ENCODE data around the gene PGAP3. TPM values are rescaled to one million over a fixed set of nuclear protein-coding genes. Genes with fewer than 3 reads are reported as not detected.
A peak's percentile ranks its signal among the peaks of the same experiment; 100 is the strongest.

Gene PGAP3
- total and polyA plus RNA-seq, 8 donors: 3.2 to 42.9 (median 16.3) TPM

DNA sequence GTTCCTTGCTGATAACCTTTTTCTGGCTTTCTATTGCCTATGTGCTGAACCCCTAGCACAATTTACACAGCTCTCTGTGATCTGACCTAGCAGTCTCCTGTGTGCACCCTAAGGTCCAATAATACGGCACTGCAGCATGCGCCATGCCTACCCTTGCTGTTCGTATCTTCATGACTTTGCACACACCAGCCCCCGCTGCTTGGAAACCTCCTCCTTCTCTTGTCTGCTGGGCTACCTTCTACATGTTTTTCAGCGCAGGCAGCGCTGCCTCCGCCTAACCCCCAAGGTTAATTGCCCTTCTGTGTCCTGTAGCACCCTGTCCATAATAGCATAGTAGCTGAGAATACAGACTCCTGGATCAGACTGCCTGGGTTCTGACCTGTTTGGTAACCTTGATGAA lies 49.5 kb downstream of the PGAP3 start:
- peak overlapping the region in 4 of 5 donors; percentile 1 to 97 (median 94) for H3K27ac ChIP-seq
- 51 to 71% (median 59%) methylated on average over 7 of the region's 7 CpGs for WGBS, 5 donors
- no peaks in the 10 kb centered on the region for H3K9me3 ChIP-seq
- no peak for DNase-seq
- H3K36me3 ChIP-seq: peaks cover 0 to under 1% (median 0%) of the 10 kb centered on the region in 4 donors
- H3K4me3 ChIP-seq: peak overlapping the region; percentile 78 to 94 (median 87)
- peaks cover 0 to 2% (median 0%) of the 10 kb centered on the region in 3 donors for H3K27me3 ChIP-seq
- intact Hi-C loops (cut with DNase I; ENCODE audit: low total_unique reads): no loop called here
- peaks cover 34 to 85% (median 78%) of the 10 kb centered on the region in 4 donors for H3K4me1 ChIP-seq
- TF ChIP-seq POLR2AphosphoS5 (IDR thresholded peaks at IDR 0.05): no peak
- no peak for TF ChIP-seq POLR2A (IDR thresholded peaks at IDR 0.05)
- TF ChIP-seq EP300 (IDR thresholded peaks at IDR 0.05): no peak
- TF ChIP-seq, protein P1, sequence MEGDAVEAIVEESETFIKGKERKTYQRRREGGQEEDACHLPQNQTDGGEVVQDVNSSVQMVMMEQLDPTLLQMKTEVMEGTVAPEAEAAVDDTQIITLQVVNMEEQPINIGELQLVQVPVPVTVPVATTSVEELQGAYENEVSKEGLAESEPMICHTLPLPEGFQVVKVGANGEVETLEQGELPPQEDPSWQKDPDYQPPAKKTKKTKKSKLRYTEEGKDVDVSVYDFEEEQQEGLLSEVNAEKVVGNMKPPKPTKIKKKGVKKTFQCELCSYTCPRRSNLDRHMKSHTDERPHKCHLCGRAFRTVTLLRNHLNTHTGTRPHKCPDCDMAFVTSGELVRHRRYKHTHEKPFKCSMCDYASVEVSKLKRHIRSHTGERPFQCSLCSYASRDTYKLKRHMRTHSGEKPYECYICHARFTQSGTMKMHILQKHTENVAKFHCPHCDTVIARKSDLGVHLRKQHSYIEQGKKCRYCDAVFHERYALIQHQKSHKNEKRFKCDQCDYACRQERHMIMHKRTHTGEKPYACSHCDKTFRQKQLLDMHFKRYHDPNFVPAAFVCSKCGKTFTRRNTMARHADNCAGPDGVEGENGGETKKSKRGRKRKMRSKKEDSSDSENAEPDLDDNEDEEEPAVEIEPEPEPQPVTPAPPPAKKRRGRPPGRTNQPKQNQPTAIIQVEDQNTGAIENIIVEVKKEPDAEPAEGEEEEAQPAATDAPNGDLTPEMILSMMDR (IDR thresholded peaks at IDR 0.05): no peak

DNA sequence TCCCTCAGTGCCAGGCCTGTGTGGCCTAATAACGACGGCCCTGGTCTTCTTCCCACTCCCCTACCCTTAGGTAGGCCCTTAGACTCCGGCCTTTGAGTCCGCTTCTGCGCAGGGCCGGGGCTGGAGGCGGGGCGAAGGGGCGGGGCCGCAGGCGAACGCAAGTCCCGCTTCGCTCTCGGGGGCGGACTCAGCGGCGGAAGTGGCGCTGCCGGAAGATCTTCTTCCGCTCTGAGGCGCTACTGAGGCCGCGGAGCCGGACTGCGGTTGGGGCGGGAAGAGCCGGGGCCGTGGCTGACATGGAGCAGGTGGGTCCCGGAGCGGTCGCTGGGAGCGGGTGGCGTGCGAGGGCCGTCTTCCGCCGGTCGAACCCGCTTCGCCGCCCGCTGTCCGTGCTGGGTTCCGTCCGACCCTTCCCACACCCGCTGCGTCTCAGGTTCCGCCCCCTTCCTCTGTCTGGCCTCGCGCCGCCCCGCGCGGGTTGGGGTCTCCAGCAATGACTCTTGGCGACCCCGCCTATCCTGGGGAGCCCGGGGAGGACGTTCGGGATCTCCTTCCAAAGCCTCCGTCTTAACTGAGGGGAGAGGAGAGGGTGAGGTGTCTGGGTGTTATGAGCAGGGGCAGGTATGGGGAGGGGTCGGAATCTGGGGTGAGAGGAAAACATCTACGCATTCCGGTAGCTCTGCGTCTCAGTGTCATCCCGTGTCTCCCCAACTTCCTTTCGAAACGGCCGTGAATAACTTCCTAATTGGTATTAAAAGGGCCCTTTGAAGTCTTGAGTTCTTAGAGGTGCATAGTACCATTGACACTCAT lies 50.7 kb downstream of the PGAP3 start, which contains the start of gene STARD3:
Gene STARD3, plus strand, starts transcription at position 218 of the 810 bp plus-strand sequence. CDS start 16,388 bp downstream, outside the sequence.
- no peaks in the 10 kb centered on the region for H3K36me3 ChIP-seq
- intact Hi-C loops (cut with DNase I; ENCODE audit: low total_unique reads): no loop called here
- peak; percentile 95 to 98 for DNase-seq
- peak within 1 kb of the TSS; percentile 78 to 94 (median 87) for H3K4me3 ChIP-seq
- TF ChIP-seq EP300 (IDR thresholded peaks at IDR 0.05) (no peak), POLR2AphosphoS5 (IDR thresholded peaks at IDR 0.05) (peak; percentile 62 to 86 (median 78))
- peaks cover 34 to 82% (median 76%) of the 10 kb centered on the region in 4 donors for H3K4me1 ChIP-seq
- peaks cover 0 to 14% (median 0%) of the 10 kb centered on the region in 3 donors for H3K27me3 ChIP-seq
- no peaks in the 10 kb centered on the region for H3K9me3 ChIP-seq
- peak within 1 kb of the TSS; percentile 85 to 97 (median 93) for H3K27ac ChIP-seq
- 0 to 1% (median 0%) methylated on average over 32 to 69 of the region's 69 CpGs for WGBS, 5 donors

DNA sequence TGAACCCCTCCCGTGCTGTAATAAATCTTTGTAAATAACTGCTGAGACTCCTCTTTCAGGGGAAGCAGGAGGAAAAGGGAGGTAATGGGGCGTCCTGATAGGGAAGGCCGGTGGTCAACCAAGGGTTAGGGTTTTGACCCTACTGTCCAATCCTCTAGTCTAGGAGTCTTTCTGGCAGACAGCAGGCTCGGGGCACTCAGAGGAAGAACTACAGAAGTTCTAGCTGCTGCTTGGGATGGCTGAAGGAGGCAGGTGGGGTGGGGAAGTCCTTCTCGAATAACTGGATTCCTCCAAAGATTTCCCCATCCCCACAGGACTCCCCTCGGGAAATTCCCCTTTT lies 51.3 kb downstream of the PGAP3 start:
- no peak for TF ChIP-seq POLR2A (IDR thresholded peaks at IDR 0.05)
- no peak for TF ChIP-seq EP300 (IDR thresholded peaks at IDR 0.05)
- TF ChIP-seq POLR2AphosphoS5 (IDR thresholded peaks at IDR 0.05): no peak
- TF ChIP-seq, protein P1 (IDR thresholded peaks at IDR 0.05): no peak
- no peaks in the 10 kb centered on the region for H3K9me3 ChIP-seq
- DNase-seq: no peak
- peaks cover 34 to 79% (median 73%) of the 10 kb centered on the region in 4 donors for H3K4me1 ChIP-seq
- intact Hi-C loops (cut with DNase I; ENCODE audit: low total_unique reads): no loop called here
- H3K27me3 ChIP-seq: peaks cover 0 to 19% (median 0%) of the 10 kb centered on the region in 3 donors
- 18 to 26% (median 24%) methylated on average over 6 of the region's 6 CpGs for WGBS, 5 donors
- H3K27ac ChIP-seq: peak overlapping the region; percentile 85 to 97 (median 93)
- no peaks in the 10 kb centered on the region for H3K36me3 ChIP-seq
- H3K4me3 ChIP-seq: peak overlapping the region; percentile 78 to 94 (median 87)

DNA sequence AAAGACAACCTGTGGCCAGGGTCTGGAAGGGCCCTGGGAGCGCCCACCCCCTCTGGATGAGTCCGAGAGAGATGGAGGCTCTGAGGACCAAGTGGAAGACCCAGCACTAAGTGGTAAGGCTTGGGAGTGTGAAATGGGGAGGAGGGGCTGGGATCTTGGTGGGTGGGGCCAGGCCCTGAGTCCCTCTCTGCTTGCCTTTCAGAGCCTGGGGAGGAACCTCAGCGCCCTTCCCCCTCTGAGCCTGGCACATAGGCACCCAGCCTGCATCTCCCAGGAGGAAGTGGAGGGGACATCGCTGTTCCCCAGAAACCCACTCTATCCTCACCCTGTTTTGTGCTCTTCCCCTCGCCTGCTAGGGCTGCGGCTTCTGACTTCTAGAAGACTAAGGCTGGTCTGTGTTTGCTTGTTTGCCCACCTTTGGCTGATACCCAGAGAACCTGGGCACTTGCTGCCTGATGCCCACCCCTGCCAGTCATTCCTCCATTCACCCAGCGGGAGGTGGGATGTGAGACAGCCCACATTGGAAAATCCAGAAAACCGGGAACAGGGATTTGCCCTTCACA lies 52.2 kb downstream of the PGAP3 start:
- Histone ChIP-seq H3K36me3 (no peaks in the 10 kb centered on the region), H3K4me3 (no peak overlapping the region), H3K27ac (peak overlapping the region in 1 of 5 donors; percentile 97), H3K4me1 (peaks cover 29 to 76% (median 65%) of the 10 kb centered on the region in 4 donors), H3K27me3 (peaks cover 0 to 28% (median 0%) of the 10 kb centered on the region in 3 donors), H3K9me3 (no peaks in the 10 kb centered on the region)
- TF ChIP-seq EP300 (IDR thresholded peaks at IDR 0.05) (no peak), POLR2AphosphoS5 (IDR thresholded peaks at IDR 0.05) (no peak), POLR2A (IDR thresholded peaks at IDR 0.05) (no peak)
- TF ChIP-seq, protein P1 (IDR thresholded peaks at IDR 0.05): no peak
- intact Hi-C loops (cut with DNase I; ENCODE audit: low total_unique reads): no loop called here
- WGBS, 5 donors: 86 to 96% (median 90%) methylated on average over 8 of the region's 8 CpGs
- no peak for DNase-seq
